SIG-M5 (cell line): Measurements from ENCODE around the gene SPRR1A.

Experiments
- DNase-seq: peaks from one replicate; lab custom pipeline; 2025; lab: John Stamatoyannopoulos, UW

SPRR1A gene, protein sequence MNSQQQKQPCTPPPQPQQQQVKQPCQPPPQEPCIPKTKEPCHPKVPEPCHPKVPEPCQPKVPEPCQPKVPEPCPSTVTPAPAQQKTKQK

DNA sequence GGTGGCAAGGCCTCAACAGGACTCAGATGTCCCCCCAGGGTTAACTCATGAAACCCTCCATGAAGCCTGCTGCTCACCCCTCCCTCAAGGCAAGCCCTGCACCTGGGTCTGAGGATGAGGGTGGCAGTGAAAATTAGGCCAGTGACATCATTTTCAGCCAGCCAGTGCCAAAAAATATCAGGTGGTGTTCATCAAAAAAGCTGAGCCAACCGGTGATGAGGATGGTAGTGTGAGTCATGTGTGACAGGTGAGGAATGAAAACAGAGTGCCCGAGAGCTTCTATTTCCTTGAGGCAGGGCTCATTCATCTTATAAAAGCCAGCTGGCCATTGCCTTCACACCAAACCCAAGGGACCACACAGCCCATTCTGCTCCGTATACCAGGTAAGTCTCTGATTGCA is at the start of gene SPRR1A:
TSS of gene SPRR1A (plus strand) at position 339 of the 400 bp plus-strand sequence. CDS start 1,150 bp downstream, outside the sequence.
- DNase-seq: no peak

DNA sequence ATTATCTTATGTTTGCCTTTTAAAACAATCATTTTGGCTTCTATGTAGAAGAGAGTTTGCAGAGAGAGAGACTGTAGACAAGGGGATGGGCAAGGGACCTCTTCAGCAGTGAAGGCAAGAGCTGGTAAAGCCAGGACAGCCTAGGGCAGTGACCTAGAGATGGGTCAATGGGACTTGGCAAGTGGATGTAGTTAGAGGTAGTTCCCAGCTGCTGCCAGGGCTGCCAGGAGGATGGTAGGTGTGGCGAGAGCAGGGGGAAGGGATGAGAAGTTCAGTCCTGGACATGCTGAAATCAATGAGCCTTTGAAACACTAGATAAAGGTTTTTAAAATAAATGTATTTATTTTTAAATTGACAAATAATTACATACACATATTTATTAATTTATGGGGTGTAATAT is 43.3 kb upstream of the SPRR1A start:
- DNase-seq: no peak

DNA sequence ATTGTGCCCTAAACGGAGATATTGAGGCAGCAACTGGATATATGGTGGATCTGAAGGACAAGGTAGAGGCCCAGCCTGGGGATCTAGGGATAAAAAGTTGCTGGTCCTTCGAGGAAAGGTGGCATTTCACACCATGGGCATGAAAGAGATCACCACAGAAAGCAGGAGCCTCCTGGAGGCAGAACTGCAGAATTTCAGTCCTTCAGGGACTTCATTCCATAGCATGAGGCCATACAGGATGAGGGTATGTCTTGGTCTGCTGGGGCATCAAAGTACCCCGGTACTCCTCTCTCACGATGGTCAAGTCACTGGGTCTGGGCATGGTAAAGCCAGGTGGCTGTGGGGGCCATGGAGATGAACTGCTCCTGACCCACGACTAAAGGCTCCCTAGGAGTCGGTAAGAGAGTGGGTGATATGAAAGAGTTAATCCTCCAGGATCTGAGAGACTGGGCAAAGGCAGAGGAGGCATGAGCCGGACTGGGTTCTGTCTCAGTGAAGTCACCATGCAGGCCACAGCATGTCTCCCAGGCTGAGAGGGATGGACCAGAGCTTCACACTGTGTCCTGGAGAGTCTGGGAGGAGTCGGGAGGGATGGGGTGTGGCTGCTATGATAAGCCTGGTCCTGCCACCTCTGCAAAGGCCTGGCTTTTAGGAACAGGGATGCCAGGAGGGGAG is 42.7 kb upstream of the SPRR1A start:
- no peak for DNase-seq

DNA sequence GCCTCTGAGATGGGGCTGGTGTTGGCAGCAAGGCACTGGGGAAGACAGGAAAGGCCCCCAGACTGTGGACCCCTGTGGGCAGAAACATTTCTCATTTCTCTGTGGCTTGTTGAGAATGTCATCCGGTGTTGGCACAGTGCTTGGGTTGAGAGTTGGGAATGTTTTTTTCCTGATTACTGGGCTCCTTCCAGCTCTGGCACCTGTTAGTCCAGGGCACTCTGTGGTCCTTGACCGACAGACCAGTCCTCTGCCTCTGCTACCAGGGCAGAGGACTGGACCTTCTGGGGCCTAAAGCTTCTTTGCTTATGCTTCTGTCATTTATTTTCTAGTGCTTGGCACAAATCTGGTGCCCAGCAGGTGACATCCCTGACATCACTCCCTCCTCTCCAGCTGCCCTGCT is 41.7 kb upstream of the SPRR1A start:
- no peak for DNase-seq

DNA sequence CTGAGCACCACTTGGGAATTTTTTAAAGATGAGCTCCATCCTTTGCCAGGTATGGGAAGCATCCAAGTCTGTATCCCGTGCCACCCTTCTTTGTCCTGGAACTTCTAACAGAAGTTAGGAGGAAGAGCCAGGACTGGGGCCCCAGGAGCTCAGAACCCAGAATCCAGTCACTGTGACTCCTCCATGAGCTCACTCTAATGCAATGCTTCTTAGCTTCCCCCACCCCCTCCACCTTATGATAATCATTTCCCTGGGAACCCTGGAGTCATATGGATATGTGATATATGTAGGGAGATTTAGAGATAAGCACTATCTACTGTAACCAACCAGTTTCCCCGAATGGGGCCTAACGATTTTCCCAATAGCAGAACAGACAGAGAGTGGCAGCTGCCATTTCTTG is 37.6 kb upstream of the SPRR1A start:
- DNase-seq: no peak

DNA sequence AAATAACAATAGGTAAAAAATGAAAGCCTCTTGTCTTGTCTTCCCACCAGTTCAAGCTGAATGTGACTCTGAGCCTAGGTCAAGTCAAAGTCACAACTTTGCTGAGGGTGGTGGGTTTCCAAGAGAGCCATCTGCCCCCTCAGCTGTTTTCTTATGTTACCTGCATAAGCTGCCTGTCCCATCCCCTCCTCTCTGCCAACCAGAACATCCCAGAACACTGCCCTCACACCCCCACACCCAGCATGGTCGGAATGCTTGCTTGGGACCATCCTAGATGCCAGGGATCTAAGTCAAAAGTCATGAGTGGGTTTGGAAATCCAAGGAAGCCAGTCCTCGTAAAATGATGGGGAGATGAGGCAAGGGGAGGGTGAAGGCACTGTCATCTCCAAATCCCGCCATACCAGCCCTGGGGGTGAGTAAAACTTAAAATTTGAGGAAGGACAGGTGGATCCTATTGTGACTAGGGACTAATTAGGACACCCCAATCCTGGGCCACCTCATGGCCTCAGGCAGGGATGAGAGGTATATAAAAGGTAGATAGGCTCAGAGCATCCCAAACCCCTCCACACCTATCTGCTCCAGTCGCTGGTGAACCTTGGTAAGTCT is 37.1 kb upstream of the SPRR1A start, which contains the start of gene SPRR5:
TSS of gene SPRR5 (plus strand) at position 556 of the 606 bp plus-strand sequence. CDS start 1,349 bp downstream, outside the sequence.
- DNase-seq: no peak

DNA sequence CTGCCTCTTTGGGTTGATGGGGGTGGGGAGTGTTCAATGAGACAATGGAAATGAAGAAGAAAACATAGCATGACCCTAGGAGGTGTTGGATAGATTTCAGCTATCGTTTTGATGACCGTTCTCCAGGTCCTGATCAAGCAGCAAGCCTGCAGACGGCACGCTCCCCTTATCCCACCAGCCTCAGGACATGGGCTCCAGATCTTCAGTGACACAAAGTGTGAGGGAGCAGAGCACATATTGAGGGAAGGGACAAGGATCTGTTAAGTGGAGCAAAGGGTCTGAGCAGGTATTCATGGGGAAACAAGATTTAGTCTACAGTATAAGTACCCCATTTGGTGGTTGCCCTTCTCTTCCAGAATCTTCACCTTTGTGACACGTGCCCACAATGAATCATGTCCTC is 32.2 kb upstream of the SPRR1A start:
- no peak for DNase-seq

DNA sequence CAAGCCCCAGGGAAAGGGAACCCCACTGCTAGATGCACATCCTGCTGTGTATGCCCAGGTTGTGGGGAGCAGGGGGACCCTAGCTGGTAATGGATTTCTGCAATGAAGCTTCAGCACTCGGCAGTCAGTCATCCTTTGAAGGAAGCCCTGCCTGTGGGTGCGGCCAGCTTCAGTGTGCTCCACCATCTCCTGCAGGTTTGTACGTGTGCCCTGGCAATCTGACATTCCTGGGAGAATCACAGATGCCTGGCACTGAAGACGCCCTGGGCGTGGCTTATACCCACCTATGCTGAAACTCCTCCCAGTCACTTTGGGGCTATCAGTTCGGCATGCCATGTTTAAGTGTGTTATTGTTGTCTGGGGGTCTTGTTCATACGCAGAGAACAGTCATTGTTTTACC is 30.1 kb upstream of the SPRR1A start:
- DNase-seq: no peak

DNA sequence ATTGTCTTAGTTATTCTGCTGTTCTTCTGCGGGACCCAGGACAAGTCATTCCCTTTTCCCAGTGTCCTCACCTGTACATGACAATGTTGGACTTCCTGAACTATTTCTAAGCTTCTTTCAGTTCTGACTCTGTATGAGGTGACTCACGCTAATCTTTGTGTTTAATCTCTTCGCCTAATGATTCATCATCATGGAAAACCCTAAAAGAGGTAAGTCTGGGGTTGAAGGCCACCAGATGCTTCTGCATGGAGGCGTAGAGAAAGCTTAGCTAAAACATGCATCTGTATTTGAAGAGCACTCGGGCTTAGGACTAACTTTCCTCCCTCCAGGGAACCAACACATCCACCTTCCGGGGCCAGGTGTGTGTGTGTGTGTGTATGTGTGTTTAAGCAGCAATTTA is 29.4 kb upstream of the SPRR1A start:
- DNase-seq: no peak

DNA sequence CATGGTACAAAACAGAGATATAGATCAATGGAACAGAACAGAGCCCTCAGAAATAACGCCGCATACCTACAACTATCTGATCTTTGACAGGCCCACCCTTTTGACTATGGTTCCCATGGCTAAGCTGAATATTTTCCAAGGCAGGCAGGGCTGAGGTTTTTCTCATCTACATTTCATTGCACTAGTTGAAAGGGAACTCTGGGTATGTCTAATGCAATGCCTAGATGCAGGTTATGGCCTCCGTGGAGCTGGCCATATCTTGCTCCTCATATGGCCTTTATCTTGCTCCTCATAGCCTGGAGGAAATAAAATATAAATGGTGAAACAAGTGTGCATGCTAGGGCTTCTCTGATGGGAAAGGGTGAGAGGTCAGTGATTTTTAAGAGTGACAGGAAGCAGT is 26.3 kb upstream of the SPRR1A start:
- no peak for DNase-seq

DNA sequence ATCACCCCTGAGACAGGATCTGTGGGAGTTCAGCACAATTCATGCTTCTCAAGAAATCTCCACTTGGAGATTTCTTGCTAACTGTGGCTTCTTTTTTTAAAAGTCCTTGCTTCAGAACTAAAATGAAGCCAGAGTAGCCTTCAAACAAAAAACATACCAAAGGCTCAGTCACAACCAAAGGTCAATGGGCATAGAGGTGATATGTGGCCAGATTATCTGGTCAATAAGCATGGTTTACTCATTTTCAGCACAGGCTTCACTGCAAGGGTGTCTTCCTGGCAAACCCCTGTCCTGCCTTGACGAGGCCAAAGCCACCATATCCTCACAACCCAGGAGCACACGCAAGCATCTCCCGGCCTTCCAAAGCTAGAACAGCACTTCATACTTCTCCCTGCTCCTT is 24.6 kb upstream of the SPRR1A start:
- DNase-seq: no peak

DNA sequence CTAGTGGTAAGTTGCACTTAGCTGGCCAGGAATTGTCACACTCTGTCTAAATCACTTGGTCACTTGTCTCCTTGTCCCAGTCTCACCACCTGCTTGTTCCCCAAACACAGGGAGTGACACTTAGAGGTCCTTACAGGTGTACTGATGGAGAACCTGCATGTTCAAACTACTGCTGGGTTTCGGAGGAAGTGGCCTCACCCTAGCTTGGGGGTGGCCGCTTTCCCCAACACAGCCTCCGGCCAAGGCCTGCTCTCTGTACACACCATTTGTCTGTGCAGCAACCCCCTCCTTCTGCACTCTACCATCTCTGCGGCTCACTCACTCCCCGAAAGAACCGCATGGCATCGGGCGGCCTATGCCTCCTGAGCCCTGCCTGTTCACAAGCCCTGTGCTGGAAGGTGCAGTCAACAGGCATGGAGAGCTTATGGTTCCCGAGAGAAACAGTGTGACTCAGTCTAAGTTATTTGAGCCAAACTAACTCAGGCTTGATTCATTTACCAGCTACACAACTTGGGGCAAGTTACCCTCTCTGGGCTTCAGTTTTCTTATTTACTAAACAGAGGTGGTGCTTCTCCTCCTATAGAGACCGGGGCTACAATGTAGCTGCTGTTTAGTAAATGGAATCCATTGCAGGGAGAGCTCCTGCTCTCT is 24.0 kb upstream of the SPRR1A start:
- no peak for DNase-seq

DNA sequence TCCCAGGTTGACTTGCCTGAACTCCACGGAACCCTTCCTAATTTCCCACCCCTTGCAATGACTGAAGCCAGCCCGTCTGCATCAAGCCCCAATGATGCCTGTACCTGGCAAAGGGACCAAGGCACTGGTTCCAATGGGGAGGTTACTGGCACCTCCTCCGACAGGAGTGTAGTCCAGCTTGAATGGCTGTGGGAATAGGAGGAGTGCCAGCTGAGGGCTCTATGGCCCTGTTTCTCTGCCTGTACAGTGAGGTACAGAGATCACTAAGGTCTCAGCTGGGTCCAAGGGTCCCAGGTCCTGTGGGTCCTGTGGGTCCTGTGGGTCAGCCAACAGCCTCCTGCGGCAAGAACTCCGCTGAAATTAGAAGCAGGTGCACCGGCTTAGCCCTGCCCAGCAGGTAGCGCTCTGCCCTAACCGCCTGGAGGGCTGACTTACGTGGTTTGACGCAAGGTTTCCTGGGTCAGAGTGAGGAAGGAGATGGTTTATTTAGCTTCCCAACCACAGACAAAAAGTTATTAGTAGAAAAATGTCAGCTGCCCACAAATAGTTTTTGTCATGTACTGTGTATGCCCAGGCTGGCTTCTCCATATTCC is 23.3 kb upstream of the SPRR1A start:
- no peak for DNase-seq

DNA sequence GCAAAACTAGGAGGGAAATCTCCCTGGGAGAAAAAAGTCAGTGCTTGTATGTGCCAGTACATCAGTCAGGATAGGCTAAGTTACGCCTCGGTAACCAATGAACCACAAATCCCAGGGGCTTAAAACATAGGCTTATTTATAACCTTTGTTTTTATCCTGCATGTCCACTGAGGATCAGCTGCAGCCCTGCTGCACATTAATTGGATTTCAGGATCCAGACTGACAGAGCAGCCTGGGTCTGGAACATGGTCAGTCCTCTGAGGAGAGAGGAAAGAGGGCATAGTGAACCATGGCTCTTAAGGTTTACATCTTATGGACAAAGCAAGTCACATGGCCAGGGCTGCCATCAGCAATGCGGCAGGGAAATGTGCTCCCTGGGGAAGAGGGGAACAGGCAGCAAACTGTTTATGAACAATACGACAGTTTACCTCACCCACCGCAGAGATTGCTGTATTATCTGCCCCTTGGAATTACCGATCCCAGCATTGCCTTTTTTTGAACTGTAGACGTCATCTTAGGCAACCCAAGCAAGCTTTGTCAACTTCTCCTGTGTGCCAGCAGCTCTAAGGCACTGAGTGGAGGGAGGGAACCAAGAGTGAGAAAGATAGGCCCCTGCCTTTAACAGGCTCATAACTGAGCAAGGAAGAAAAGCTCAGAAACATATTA is 22.5 kb upstream of the SPRR1A start:
- DNase-seq: no peak

DNA sequence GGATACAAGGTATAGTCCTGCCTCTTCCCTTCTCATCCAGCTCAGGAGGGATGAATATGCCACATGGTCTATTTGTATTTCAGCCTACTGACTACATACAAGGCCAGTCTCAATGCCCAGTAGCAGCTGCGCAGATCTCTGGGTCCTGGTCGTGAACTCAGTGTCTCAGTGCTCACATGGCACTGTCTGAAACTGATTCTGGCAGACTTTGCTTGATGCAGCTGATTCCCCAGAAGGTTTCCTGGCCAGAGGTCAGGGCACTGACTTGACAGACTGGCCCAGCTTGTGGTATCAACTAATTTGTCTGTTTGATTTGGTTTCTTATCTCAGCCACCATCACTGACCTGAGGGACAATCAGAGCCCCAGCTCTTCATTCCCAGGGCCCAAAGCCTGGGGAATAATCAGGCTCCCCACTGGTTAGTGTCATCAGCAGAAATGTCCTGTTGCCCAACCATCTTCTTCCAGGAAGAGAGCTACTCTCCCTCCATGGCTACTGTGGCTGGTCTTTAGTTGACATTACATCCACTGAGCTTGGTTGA is 20.9 kb upstream of the SPRR1A start:
- DNase-seq: no peak

DNA sequence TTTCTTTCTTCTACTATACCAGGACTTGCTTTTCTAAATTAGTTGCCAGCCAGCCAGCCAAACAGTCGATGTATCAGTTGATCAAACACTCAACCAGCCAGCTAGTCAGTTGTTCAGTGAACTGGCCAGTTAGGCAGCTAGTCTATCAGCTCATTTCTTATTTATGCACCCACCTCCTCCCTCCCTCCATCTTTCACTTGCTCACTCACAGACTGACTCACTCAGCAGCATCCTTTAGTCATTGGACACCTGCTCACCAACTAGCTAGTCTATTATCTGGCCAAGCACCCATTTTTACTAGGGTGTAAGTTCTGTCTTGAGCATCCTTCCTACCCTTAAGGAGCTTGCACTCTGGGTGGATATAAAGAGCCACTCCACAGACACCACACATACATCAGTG is 19.3 kb upstream of the SPRR1A start:
- no peak for DNase-seq

DNA sequence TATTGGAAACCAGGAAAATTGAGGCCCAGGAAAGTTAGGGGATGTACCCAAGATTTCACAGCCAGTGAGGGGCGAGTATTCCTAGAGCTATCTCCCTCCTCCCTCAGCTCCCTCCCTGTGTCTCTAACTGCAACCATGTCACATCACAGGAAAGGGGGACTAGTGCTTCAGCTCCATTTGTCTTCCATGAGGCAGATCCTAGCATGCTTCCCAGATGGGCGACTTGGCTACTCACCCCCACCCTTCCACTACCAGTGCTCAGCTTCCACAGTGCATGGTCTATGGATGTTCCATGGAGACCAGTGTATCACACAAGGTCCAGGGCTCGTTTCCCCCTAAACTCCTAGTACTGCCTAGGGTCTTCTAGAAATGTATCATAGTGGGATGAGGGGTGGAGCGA is 18.0 kb upstream of the SPRR1A start:
- no peak for DNase-seq

DNA sequence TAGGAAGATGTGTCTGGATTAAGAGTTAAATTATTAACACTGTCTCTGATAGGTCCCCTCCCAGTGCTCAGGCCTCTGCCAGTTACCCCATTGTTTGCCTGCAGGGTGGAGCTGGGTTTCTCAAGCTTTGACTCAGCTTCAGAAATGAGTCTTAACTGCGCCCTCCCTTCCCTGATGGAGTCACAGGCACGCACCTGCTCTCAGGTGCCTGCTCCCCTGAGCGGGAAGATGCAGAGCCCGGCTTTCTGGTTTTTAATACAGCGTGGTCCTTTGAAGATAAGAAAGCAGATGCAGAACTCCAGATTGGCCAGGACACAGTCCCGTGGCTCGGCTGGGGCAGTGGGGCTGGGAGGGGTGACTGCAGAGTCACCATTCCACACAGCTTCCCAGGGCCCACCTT is 16.7 kb upstream of the SPRR1A start:
- DNase-seq: no peak

DNA sequence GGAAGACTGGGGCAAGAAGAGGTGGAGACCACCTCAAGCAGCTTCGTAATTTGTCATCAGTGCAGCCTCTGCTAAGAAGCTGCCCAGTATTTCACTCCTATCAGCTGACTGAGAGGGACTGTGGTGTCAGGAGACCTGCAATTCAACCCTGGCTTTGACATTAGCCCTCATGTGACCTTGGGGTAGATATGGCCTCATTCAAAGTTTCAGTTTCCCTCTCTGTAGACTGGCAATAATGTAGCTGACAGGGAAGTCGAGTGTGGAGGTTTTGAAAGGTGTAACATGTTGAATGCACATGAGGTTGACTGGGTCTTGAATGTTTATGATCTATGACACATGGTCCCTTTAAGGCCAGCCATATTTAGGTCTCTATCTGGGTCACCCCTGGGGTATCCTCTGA is 15.6 kb upstream of the SPRR1A start:
- DNase-seq: no peak

DNA sequence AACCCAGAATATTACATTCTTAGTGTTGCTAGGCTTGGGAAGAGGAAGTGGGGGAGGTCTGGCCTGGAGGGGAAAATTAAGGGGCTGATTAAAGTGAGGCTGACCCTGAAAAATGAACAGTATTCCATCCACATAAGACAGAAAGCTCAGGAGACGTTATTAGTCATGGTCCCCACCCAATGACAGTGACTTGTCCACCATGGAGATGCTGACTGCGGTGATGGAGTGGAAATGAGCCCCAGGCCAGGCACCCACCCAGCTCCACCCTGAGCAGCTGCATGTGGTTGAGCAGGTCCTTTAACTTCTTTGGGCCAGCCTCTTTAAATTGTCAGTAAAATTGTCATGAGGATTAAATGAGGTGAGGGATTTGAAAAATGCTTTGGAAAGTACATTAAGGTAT is 14.8 kb upstream of the SPRR1A start:
- DNase-seq: no peak

DNA sequence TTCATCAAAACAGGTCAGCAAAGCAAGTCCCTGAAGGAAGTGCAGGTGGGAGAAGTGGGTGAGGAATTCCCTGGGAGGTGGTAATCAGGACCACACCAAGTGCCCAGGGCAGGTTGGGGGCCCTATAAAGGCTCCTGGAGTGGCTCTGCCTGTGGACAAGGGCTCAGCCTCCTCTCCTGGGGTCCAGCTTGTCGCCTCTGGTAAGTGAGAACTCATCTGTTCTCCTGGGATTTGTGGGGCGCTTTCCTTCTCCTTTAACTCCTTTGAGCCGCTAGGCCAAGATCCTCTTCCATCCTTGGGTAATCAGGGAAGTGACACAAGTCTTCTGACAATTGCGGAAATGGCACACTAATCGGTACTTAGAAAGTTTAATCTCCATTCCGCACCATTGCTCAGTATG is 13.4 kb upstream of the SPRR1A start, which contains the start of gene SPRR4:
TSS of gene SPRR4 (plus strand) at position 154 of the 400 bp plus-strand sequence. CDS start 1,243 bp downstream, outside the sequence.
- no peak for DNase-seq
